K562 (cell line): ENCODE data around the gene FSIP2.

ENCODE experiments used
- ATF6 ChIP-seq: sonication (generic); formaldehyde crosslinking; IDR thresholded peaks from 2 replicates; pipeline ENCODE4 v1.4.0; 2020; ENCODE audit warnings: mild to moderate bottlenecking, missing genetic modification reagents
- CBFB ChIP-seq: sonication (generic); formaldehyde crosslinking; IDR thresholded peaks from 2 replicates; pipeline ENCODE4 v1.4.0; 2020; ENCODE audit warnings: mild to moderate bottlenecking, missing genetic modification reagents
- CGGBP1 ChIP-seq: fragments of 250-450 bp; sonication (Bioruptor Pico); IDR thresholded peaks from 2 replicates; pipeline ENCODE4 v1.9.0; 2021; ENCODE audit warnings: mild to moderate bottlenecking
- CTCF ChIP-seq, 3 experiments: IDR thresholded peaks in 2 of 3; conservative IDR thresholded peaks in 1 of 3; 2 replicates each; pipeline ENCODE4 v1.5.1; 2011 to 2012; ENCODE audit warnings: low read length in 3 of 3, mild to moderate bottlenecking in 3 of 3, control low read depth in 2 of 3, improper control_type of control experiment in 1 of 3, inconsistent platforms in 1 of 3, low read depth in 1 of 3, mixed read lengths in 1 of 3, moderate library complexity in 1 of 3; ENCODE audit not compliant: insufficient read depth in 2 of 3
- ETV6 ChIP-seq, 3 experiments: fragments of 150-350 bp in 1 of 3; sonication (generic) in 1 of 3; formaldehyde crosslinking in 1 of 3; IDR thresholded peaks; 2 replicates each; pipeline versions ENCODE4 v1.6.1 to v1.8.0; 2014 to 2022; ENCODE audit warnings: borderline replicate concordance in 2 of 3, low read depth in 2 of 3, antibody characterized with exemption in 1 of 3, low read length in 1 of 3, mild to moderate bottlenecking in 1 of 3, missing genetic modification reagents in 1 of 3
- IFI16 ChIP-seq: fragments of 250-450 bp; sonication (Bioruptor Pico); IDR thresholded peaks from 2 replicates; pipeline ENCODE4 v2.1.2; 2022; ENCODE audit warnings: mild to moderate bottlenecking, inconsistent platforms
- MXI1 ChIP-seq: IDR thresholded peaks from 2 replicates; pipeline ENCODE4 v1.6.1; 2011; ENCODE audit warnings: low read depth, mild to moderate bottlenecking, improper control_type of control experiment, low read length
- NFATC3 ChIP-seq: fragments of 450-650 bp; IDR thresholded peaks from 2 replicates; pipeline ENCODE4 v1.6.1; 2017; ENCODE audit warnings: mild to moderate bottlenecking
- POLR2A ChIP-seq: fragments of 450-650 bp; conservative IDR thresholded peaks from 2 replicates; pipeline ENCODE4 v1.6.1; 2016
- RFX5 ChIP-seq: IDR thresholded peaks from 2 replicates; pipeline ENCODE4 v1.6.1; 2011; ENCODE audit warnings: low read depth, mild to moderate bottlenecking, improper control_type of control experiment, low read length
- TFAP4 ChIP-seq: sonication (generic); formaldehyde crosslinking; IDR thresholded peaks from 2 replicates; pipeline ENCODE4 v1.8.0; 2022; ENCODE audit warnings: missing genetic modification reagents, mild to moderate bottlenecking, moderate library complexity, borderline replicate concordance
- ZNF121 ChIP-seq: sonication (generic); formaldehyde crosslinking; conservative IDR thresholded peaks from 2 replicates; pipeline ENCODE4 v1.8.0; 2022; ENCODE audit warnings: missing genetic modification reagents
- ZNF280B ChIP-seq: fragments of 250-450 bp; sonication (Bioruptor Pico); IDR thresholded peaks from 2 replicates; pipeline ENCODE4 v1.5.1; 2021; ENCODE audit warnings: mild to moderate bottlenecking

- TF ChIP-seq ZNF121 (no peak), NFATC3 (no peak), TFAP4 (CRISPR knock-in tag) (no peak), RFX5 (no peak), IFI16 (CRISPR knock-in tag) (no peak), CBFB (no peak), ATF6 (no peak), POLR2A (no peak), ETV6 (IDR thresholded peaks at IDR 0.05; ENCODE audit: borderline replicate concordance in 1 of 2, low read depth in 2 of 2, low read length in 1 of 2) (no peak), ETV6 (CRISPR knock-in tag; IDR thresholded peaks at IDR 0.05; ENCODE audit: borderline replicate concordance) (no peak), MXI1 (no peak), CTCF (IDR thresholded peaks at IDR 0.05 in 2 of 3, conservative IDR thresholded peaks at IDR 0.05 in 1 of 3; ENCODE audit: insufficient read depth in 2 of 3, low read depth in 1 of 3, low read length in 3 of 3) (no peak), CGGBP1 (CRISPR knock-in tag) (no peak), ZNF280B (CRISPR knock-in tag) (no peak)
These were observed 87.0 kb downstream of the FSIP2 start for GRCh38 chr2:185825557-185825956.
